Measurements from ENCODE around the gene EFNB2.
A peak's percentile ranks its signal among the peaks of the same experiment; 100 is the strongest.

The EFNB2 gene

GRCh38 chr13:106472621-106473020 is 62.8 kb downstream of the EFNB2 start:
- TF ChIP-seq, protein P1, sequence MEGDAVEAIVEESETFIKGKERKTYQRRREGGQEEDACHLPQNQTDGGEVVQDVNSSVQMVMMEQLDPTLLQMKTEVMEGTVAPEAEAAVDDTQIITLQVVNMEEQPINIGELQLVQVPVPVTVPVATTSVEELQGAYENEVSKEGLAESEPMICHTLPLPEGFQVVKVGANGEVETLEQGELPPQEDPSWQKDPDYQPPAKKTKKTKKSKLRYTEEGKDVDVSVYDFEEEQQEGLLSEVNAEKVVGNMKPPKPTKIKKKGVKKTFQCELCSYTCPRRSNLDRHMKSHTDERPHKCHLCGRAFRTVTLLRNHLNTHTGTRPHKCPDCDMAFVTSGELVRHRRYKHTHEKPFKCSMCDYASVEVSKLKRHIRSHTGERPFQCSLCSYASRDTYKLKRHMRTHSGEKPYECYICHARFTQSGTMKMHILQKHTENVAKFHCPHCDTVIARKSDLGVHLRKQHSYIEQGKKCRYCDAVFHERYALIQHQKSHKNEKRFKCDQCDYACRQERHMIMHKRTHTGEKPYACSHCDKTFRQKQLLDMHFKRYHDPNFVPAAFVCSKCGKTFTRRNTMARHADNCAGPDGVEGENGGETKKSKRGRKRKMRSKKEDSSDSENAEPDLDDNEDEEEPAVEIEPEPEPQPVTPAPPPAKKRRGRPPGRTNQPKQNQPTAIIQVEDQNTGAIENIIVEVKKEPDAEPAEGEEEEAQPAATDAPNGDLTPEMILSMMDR (IDR thresholded peaks at IDR 0.05; ENCODE audit: low read depth, low read length): no peak
- no peak for DNase-seq (ENCODE audit: low read depth, low spot score)
- no peak overlapping the region for H3K4me3 ChIP-seq (ENCODE audit: low read depth, low read length)
- in situ Hi-C loops (cut with HindIII; ENCODE audit: low sequenced_read_pairs): no loop called here

GRCh38 chr13:106471957-106472543 is 63.4 kb downstream of the EFNB2 start:
- DNase-seq (ENCODE audit: low read depth, low spot score): peak; percentile 88
- TF ChIP-seq, protein P1 (IDR thresholded peaks at IDR 0.05; ENCODE audit: low read depth, low read length): no peak
- peak overlapping the region; percentile 14 for H3K4me3 ChIP-seq (ENCODE audit: low read depth, low read length)
- in situ Hi-C loops (cut with HindIII; ENCODE audit: low sequenced_read_pairs): no loop called here

GRCh38 chr13:106470576-106470975 is 64.9 kb downstream of the EFNB2 start:
- in situ Hi-C loops (cut with HindIII; ENCODE audit: low sequenced_read_pairs): no loop called here

DNA sequence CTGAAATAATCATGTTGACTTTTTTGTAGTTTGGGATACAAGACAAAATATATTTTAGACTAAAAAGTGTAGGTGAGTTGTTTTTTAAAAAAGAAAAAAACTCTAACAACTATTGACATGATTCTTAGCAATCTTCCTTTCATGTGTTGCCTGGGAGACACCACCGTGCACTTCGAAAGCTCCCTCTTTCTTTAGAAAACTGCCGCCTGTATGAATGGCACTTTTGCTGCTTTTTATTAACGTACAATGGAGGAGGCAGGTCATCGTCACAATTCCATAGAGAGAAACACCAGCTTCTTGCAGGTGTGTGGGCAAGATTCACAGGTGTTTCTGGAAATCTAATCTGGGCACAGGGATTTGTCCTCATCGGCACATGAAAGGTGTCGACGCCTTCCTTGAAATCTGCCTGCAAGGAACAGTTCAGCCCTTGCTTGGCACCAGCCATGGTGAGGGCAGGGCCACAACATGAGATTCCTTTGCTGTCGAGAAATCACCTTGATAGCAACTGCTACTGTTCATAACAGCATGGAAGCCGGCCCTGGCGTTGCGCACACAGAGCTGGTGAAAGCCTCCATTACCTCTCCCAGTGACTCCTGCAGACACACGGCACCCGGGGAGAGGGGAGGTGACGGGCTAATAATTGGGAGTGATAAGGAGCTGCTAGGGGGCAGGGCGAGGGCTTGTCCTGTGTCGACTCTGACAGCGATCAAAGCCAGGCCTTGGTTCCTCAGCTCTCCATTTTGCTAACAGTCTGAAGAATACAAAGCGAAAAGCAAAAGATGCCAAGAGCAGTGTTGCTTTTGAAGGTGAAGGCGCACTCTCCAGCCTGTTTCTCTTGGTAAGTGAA is 66.5 kb downstream of the EFNB2 start:
- no peak overlapping the region for H3K4me3 ChIP-seq (ENCODE audit: low read depth, low read length)
- TF ChIP-seq, protein P1 (IDR thresholded peaks at IDR 0.05; ENCODE audit: low read depth, low read length): no peak
- no peak for DNase-seq (ENCODE audit: low read depth, low spot score)
- in situ Hi-C loops (cut with HindIII; ENCODE audit: low sequenced_read_pairs): no loop called here

More at GRCh38 chr13:106470576-106470975, 64.9 kb downstream of the EFNB2 start:
- TF ChIP-seq, protein P1 (IDR thresholded peaks at IDR 0.05; ENCODE audit: low read depth, low read length): no peak
- no peak for DNase-seq (ENCODE audit: low read depth, low spot score)
- no peak overlapping the region for H3K4me3 ChIP-seq (ENCODE audit: low read depth, low read length)

DNA sequence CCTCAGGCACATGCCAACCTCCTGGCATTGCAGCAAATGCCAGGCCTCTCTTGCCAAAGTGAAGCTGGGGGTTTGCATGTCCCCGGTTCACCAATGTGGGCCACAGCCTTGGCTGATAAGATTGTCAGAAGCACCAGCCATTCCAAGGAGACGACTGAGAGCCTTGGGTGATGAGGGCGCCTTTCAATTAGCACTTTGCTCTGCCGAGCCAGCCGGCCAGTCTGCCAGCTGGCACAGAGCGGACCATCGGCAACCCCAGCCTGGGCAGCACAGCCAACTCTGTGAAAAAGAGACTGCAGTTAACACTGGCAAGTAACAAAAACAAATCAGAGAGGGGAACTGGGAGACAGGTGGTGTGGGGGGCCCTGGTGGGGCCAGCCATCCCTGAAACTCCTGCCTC is 67.3 kb downstream of the EFNB2 start:
- H3K4me3 ChIP-seq (ENCODE audit: low read depth, low read length): no peak overlapping the region
- no peak for DNase-seq (ENCODE audit: low read depth, low spot score)
- in situ Hi-C loops (cut with HindIII; ENCODE audit: low sequenced_read_pairs): no loop called here
- TF ChIP-seq, protein P1 (IDR thresholded peaks at IDR 0.05; ENCODE audit: low read depth, low read length): no peak

GRCh38 chr13:106467427-106468122 is 67.9 kb downstream of the EFNB2 start:
- no peak for DNase-seq (ENCODE audit: low read depth, low spot score)
- no peak overlapping the region for H3K4me3 ChIP-seq (ENCODE audit: low read depth, low read length)
- TF ChIP-seq, protein P1 (IDR thresholded peaks at IDR 0.05; ENCODE audit: low read depth, low read length): no peak
- in situ Hi-C loops (cut with HindIII; ENCODE audit: low sequenced_read_pairs): no loop called here

All from astrocyte of the spinal cord (primary cell).